OCI-LY3 (cell line): ENCODE measurements around the gene ISG20L2.
A peak's percentile ranks its signal among the peaks of the same experiment; 100 is the strongest.

Experiments
- H2AFZ ChIP-seq: fragments of 200-600, 300-600 bp; shearing (Covaris generic); 2 replicates; pipeline ENCODE4 v1.6.0; 2014; ENCODE audit warnings: antibody characterized with exemption, low read depth, low read length
- H3K27ac ChIP-seq: fragments of 200-600, 300-600 bp; sonication (generic); 2 replicates; pipeline ENCODE4 v1.5.1; 2014; ENCODE audit warnings: mild to moderate bottlenecking, low read length, moderate library complexity, mixed read lengths
- H3K27me3 ChIP-seq: fragments of 200-600, 300-600 bp; sonication (generic); 2 replicates; pipeline ENCODE4 v1.6.1; 2014; ENCODE audit warnings: low read depth, low read length, mixed read lengths
- H3K36me3 ChIP-seq: fragments of 200-600, 300-600 bp; sonication (generic); replicated peaks from 2 replicates; pipeline ENCODE3; 2014; ENCODE audit warnings: low read depth, low read length, mixed read lengths
- H3K4me1 ChIP-seq: fragments of 300-600, 200-600 bp; sonication (generic); 2 replicates; pipeline ENCODE4 v1.6.1; 2014; ENCODE audit warnings: low read length, mixed read lengths
- H3K4me2 ChIP-seq: fragments of 200-600, 300-600 bp; sonication (generic); 2 replicates; pipeline ENCODE4 v1.6.1; 2014; ENCODE audit warnings: low read length, mixed read lengths
- H3K4me3 ChIP-seq: fragments of 300-600, 200-600 bp; sonication (generic); 2 replicates; pipeline ENCODE4 v1.5.1; 2014; ENCODE audit warnings: antibody characterized with exemption, mild to moderate bottlenecking, low read length, moderate library complexity
- H3K79me2 ChIP-seq: fragments of 300-600, 200-600 bp; shearing (Covaris generic); 2 replicates; pipeline ENCODE4 v1.6.1; 2014; ENCODE audit warnings: mild to moderate bottlenecking, low read length, mixed read lengths
- H3K9ac ChIP-seq: fragments of 300-600, 200-600 bp; shearing (Covaris generic); 2 replicates; pipeline ENCODE4 v1.6.0; 2014; ENCODE audit warnings: mild to moderate bottlenecking, low read length, moderate library complexity
- H3K9me3 ChIP-seq: fragments of 200-600, 300-600 bp; shearing (Covaris generic); 2 replicates; pipeline ENCODE4 v1.6.1; 2014; ENCODE audit warnings: low read length, mixed read lengths; ENCODE audit not compliant: insufficient read depth
- H4K20me1 ChIP-seq: fragments of 200-600, 300-600 bp; sonication (generic); 2 replicates; pipeline ENCODE4 v1.6.1; 2016; ENCODE audit warnings: low read length, mixed read lengths; ENCODE audit not compliant: insufficient read depth
- EZH2phosphoT487 ChIP-seq: fragments of 200-600 bp; shearing (Covaris generic); IDR thresholded peaks from 2 replicates; pipeline ENCODE4 v1.6.1; 2018; ENCODE audit warnings: antibody characterized with exemption, mixed run types, low read depth
- TF ChIP-seq, protein P1 (sequence below): fragments of 200-600, 300-600 bp; sonication (generic); IDR thresholded peaks from 2 replicates; pipeline ENCODE4 v1.5.1; 2014; ENCODE audit warnings: antibody characterized with exemption, low read length, low read depth

The ISG20L2 gene

DNA sequence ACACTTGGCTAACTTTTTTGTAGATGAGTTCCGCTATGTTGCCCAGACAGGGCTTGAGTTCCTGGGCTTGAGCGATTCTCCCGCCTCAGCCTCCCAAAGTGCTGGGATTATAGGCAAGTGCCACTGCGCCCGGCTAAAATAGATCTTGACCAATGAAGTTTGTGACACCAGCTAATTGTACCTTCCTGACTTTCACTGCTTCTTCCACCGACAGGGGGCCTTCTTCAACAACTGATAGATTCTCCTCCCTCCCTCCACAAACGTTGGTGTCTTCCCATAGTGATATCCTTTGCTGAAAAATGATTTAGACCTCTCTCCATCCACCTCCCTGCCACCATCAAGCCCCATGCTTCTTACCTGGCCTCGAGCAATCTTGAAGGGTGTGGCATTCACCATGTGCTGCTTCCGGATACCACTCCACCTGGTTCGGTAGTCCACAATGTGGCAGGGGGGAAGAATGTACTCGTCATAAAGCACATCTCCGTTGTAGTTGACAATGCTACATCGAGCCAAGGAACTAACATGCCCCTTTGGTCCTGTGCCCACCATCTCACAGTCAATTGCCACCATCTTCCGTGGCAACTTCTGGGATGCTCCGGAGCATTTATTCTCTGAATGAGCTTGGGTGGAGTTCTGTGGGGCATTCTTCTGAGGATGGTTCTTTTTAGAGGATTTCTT lies 1.9 kb downstream of the ISG20L2 start:
- TF ChIP-seq, protein P1, sequence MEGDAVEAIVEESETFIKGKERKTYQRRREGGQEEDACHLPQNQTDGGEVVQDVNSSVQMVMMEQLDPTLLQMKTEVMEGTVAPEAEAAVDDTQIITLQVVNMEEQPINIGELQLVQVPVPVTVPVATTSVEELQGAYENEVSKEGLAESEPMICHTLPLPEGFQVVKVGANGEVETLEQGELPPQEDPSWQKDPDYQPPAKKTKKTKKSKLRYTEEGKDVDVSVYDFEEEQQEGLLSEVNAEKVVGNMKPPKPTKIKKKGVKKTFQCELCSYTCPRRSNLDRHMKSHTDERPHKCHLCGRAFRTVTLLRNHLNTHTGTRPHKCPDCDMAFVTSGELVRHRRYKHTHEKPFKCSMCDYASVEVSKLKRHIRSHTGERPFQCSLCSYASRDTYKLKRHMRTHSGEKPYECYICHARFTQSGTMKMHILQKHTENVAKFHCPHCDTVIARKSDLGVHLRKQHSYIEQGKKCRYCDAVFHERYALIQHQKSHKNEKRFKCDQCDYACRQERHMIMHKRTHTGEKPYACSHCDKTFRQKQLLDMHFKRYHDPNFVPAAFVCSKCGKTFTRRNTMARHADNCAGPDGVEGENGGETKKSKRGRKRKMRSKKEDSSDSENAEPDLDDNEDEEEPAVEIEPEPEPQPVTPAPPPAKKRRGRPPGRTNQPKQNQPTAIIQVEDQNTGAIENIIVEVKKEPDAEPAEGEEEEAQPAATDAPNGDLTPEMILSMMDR, result peak; percentile 79
- TF ChIP-seq EZH2phosphoT487, result no peak
- Histone ChIP-seq H3K4me2 (peak overlapping the region; percentile 95), H3K27me3 (no peaks in the 10 kb centered on the region), H3K79me2 (peaks cover 78% of the 10 kb centered on the region), H4K20me1 (peaks cover 36% of the 10 kb centered on the region), H3K36me3 (peaks cover 42% of the 10 kb centered on the region), H3K4me3 (peak overlapping the region; percentile 82), H3K9me3 (no peaks in the 10 kb centered on the region), H3K9ac (peak overlapping the region; percentile 96), H3K27ac (peak overlapping the region; percentile 72), H3K4me1 (peaks cover 25% of the 10 kb centered on the region), H2AFZ (no peak overlapping the region)

DNA sequence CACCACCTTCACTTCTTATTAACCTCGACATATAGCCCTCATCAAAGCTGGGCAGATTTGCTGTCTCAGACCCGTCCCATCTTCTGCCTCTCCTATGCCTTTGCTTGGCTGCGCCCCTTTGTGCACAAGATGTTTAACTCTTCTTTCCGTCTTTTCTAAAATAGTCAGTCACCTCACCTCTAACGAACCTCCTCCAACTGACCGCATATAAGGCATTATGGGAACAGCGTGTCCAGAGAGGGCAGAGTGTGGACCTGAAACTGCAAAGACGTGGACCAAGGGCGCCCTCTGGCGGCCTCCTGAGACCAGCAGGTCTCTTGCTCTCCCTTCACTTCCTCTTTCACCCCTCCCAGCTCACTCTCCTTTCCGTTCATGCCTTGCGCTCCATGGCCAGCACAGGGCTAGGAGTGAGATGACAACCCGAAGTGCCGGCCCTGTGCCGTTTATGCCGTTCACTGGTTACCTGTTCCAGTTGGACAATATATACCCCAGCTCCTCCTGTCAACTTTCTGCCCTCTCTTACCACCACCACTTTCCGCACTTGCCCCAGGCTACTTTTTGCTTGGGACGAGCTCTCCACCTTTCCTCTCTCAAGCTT lies 2.8 kb downstream of the ISG20L2 start:
- peak overlapping the region; percentile 95 for H3K4me2 ChIP-seq
- peak overlapping the region; percentile 82 for H3K4me3 ChIP-seq
- peak overlapping the region; percentile 72 for H3K27ac ChIP-seq
- no peaks in the 10 kb centered on the region for H3K9me3 ChIP-seq
- no peak overlapping the region for H2AFZ ChIP-seq
- H3K4me1 ChIP-seq, result peaks cover 25% of the 10 kb centered on the region
- TF ChIP-seq, protein P1, result peak; percentile 96
- no peak for TF ChIP-seq EZH2phosphoT487
- H4K20me1 ChIP-seq, result peaks cover 36% of the 10 kb centered on the region
- no peaks in the 10 kb centered on the region for H3K27me3 ChIP-seq
- H3K9ac ChIP-seq, result peak overlapping the region; percentile 96
- peaks cover 52% of the 10 kb centered on the region for H3K36me3 ChIP-seq
- peaks cover 85% of the 10 kb centered on the region for H3K79me2 ChIP-seq

DNA sequence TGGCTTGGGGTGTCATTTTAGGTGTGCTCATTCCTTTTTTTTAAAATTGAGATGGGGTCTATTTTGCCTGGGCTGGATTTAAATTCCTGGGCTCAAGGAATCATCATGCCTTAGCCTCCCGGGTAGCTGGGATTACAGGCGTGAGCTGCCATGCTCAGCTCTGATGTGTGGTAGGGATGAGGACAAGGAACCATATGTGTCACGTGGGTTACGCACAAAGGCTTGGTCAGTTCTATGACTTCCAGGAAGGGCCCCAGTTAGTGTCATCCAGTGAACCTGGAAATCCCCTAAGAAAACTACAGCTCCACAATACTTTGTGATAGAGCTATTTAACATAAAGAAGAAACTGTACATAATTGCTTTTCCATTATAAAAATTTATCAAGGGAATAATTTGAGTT lies 7.0 kb downstream of the ISG20L2 start:
- no peak overlapping the region for H3K4me3 ChIP-seq
- TF ChIP-seq, protein P1, result no peak
- no peak overlapping the region for H3K27ac ChIP-seq
- peaks cover 50% of the 10 kb centered on the region for H3K36me3 ChIP-seq
- no peaks in the 10 kb centered on the region for H3K27me3 ChIP-seq
- no peak overlapping the region for H3K4me2 ChIP-seq
- no peak overlapping the region for H2AFZ ChIP-seq
- H3K4me1 ChIP-seq, result peaks cover 11% of the 10 kb centered on the region
- peaks cover 36% of the 10 kb centered on the region for H4K20me1 ChIP-seq
- peaks cover 50% of the 10 kb centered on the region for H3K79me2 ChIP-seq
- H3K9ac ChIP-seq, result no peak overlapping the region
- no peaks in the 10 kb centered on the region for H3K9me3 ChIP-seq

DNA sequence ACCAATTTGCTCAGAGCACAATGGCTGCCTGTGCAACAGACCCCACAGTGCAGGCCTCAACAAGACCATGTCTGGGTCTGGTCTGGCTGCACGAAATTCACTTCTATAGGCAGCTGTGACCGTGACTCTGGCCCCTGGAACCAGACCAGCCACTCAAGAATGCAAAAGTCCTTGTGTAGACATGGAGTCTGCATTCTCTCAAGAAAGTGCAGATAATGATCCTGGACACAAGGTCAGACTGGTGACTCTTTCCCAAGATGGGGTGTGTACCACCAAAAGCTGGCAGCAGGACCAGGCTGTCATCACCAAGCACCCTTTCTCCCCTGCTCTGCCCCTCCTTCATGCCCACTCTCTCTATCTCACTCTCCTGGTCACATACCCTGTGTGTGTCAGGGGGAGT lies 7.4 kb downstream of the ISG20L2 start:
- no peak overlapping the region for H3K27ac ChIP-seq
- peaks cover 32% of the 10 kb centered on the region for H4K20me1 ChIP-seq
- no peak overlapping the region for H3K4me3 ChIP-seq
- H3K9ac ChIP-seq, result no peak overlapping the region
- no peaks in the 10 kb centered on the region for H3K9me3 ChIP-seq
- H3K36me3 ChIP-seq, result peaks cover 49% of the 10 kb centered on the region
- H3K4me2 ChIP-seq, result no peak overlapping the region
- TF ChIP-seq EZH2phosphoT487, result no peak
- TF ChIP-seq, protein P1, result no peak
- H3K4me1 ChIP-seq, result peaks cover 10% of the 10 kb centered on the region
- no peak overlapping the region for H2AFZ ChIP-seq
- peaks cover 46% of the 10 kb centered on the region for H3K79me2 ChIP-seq
- H3K27me3 ChIP-seq, result no peaks in the 10 kb centered on the region
